ENCODE data around the gene GPX2.

GPX2 gene

DNA sequence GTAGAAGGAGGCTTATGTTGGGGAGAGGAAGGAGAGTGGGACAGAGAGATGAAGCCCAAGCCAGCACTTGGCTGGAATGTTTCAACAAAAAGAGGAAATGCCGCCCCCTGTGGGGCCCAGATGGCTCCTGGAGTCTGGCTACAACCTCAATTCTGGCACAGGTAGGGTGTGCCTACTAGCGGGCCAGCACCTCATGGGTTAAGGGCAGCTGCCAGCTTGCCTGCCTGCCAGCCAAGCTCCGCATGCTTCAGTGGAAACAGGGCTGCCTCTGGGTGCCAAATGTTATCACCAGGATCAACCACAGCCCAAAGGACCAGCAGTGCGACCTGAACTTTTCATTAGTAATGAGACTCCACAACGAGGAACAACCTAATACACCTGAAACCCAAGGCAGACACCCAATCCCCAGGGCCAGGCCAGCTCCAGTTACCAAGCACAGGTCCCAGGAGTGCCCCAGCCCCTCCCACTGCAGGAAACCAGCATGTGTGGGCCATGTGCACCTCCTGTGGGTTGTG, 18.3 kb upstream of the GPX2 start:
- DNase-seq (ENCODE audit: low read depth in 2 of 2) = no peak

DNA sequence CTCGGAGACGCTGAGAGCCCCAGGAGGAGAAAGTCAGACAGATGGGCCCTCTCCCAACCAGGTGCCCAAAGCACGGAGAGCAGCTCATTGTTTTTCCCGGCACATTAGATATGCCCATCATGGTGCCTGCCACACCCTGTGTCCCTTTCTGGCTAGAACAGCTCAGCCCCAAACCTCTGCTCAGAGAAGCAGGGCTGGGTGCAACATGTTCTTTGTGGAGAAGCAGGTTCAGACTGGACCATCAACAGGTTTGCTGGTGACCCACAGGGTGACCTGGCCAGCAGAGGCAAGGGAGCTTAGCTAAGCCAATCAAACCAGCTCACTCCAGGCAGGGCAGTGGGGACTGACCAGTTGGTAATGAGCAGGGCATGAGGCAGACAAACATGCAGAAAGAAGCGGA, 16.2 kb upstream of the GPX2 start:
- no peak for DNase-seq (ENCODE audit: low read depth in 2 of 2)

- no peak for DNase-seq (ENCODE audit: low read depth in 2 of 2)
These were observed 15.7 kb upstream of the GPX2 start for GRCh38 chr14:64958201-64958600.

- DNase-seq (ENCODE audit: low read depth in 2 of 2) = no peak
These were observed 14.3 kb upstream of the GPX2 start for GRCh38 chr14:64956697-64957406.

DNA sequence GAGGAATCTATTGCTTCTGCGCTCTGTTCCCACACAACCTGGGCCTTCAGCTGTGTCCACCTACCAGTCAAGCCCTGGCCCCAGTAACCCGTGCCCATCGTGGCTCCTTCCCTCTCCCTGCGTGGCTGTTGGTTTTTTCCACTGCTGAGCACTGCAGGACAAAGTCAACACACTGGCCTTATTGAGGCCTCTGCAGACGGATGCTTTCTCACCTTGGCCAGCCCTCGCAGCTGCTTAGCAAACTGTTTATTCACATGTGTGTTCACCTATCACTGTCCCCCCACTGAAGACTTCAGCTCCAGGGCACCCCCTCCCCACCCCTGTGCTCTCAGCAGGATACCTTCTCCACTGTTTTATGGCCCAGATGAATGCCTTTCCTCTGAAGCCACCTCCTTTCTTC, 12.8 kb upstream of the GPX2 start:
- no peak for DNase-seq (ENCODE audit: low read depth in 2 of 2)

GRCh38 chr14:64954491-64955240, 12.1 kb upstream of the GPX2 start:
- no peak for DNase-seq (ENCODE audit: low read depth in 2 of 2)

DNA sequence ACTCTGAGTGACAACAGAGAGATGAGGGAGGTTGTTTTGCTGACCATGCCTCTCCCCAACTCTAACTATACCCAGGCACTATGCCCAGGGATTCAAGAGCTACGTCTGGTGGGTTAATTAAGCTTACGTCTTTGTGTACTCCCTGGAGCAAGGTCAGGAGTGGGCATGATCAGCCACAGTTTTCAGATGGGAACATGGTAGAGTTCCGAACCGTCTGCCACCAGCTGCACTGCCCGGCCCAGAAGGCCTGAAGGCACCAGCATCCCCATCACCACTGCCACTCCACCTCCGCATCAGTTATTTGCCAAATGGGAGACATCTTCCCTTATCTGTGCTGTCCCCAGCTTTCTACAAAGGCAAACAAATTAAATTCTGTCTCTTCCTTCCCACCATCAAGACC, 11.1 kb upstream of the GPX2 start:
- DNase-seq (ENCODE audit: low read depth in 2 of 2) = no peak

- no peak for DNase-seq (ENCODE audit: low read depth in 2 of 2)
These were observed 10.7 kb upstream of the GPX2 start for GRCh38 chr14:64953310-64953654.

DNA sequence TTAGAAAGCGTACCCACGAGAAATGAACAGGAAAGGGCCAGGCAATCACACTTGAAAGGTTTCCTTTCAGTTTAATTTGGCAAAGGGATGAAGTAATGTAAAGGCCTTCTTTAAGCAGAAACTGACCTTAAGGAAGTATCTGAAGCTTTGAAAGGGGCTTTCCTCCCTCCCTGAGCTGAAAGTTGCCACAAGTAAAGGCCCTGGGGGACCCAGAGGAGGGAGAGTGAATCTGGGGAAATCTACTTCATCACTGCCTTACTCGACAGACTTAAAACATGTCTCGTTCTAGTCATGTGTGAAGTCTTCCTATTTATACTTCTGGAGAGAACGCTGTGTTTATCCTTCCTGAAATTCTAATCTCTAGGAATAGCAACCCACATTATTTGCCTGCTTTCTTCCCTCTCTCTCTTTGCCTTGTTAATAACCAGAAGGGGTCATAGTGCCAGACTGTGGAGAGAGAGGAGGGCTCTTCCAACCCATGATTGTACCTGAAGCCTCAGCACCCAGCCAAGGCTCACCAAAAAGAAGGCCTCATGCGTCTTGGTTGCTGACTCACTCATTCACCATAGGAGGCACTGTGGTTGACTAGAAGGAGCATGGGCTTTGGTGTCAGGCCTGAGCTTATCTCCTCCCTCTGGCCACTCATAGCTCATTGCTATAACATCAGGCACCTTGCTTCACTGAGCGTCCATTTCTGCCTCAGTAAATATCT, 10.2 kb upstream of the GPX2 start:
- no peak for DNase-seq (ENCODE audit: low read depth in 2 of 2)

DNA sequence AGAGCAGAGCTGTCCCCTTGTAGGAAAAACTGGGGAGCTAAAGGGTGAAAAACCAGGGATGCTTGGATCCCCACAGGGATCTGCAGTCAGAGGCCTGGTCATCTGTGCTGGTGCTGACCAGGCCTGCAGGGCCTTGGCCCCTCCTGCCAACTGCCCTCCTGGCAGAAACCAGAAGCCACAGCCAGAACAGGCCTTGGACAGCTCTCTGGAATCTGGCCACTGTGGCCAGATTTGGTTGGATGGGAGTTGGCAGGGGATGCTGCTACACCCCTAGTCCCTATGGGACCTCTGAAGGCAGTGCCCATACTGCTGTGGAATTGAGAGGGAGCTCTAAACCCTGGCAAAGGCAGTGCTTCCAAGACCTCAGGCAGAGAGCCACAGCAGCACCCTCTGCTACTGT, 9.2 kb upstream of the GPX2 start:
- no peak for DNase-seq (ENCODE audit: low read depth in 2 of 2)

- no peak for DNase-seq (ENCODE audit: low read depth in 2 of 2)
These were observed 8.7 kb upstream of the GPX2 start for GRCh38 chr14:64951291-64951690.

GRCh38 chr14:64950889-64951288, 8.3 kb upstream of the GPX2 start:
- no peak for DNase-seq (ENCODE audit: low read depth in 2 of 2)

DNA sequence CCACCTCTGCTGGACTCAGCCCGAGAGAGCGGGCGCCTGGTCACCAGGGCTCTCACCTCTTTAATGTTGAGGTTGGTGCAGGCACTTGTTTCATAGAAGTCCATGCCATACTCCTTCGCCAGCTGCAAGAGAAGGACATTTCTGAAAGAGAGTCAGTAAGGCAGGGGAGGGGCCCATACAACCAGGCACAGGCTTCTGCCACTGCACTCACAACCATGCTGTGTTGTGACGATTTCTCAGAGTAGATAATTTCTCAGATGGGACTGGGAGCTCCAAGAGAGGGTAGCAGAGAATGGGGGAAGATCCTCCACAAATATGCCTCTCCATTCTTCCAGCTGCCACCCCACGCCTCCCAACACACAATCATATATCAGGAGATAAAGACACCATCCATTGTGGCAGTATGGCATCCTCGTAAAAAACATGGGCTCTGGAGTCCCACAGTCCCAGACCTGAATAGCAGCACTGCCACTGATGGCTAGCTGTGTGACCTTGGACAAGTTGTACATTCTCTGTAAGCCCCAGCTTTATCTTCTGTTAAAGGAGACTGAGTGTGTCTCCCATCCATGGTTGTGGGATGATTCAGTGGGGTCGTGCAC, 6.2 kb upstream of the GPX2 start:
- DNase-seq (ENCODE audit: low read depth in 2 of 2) = no peak

DNA sequence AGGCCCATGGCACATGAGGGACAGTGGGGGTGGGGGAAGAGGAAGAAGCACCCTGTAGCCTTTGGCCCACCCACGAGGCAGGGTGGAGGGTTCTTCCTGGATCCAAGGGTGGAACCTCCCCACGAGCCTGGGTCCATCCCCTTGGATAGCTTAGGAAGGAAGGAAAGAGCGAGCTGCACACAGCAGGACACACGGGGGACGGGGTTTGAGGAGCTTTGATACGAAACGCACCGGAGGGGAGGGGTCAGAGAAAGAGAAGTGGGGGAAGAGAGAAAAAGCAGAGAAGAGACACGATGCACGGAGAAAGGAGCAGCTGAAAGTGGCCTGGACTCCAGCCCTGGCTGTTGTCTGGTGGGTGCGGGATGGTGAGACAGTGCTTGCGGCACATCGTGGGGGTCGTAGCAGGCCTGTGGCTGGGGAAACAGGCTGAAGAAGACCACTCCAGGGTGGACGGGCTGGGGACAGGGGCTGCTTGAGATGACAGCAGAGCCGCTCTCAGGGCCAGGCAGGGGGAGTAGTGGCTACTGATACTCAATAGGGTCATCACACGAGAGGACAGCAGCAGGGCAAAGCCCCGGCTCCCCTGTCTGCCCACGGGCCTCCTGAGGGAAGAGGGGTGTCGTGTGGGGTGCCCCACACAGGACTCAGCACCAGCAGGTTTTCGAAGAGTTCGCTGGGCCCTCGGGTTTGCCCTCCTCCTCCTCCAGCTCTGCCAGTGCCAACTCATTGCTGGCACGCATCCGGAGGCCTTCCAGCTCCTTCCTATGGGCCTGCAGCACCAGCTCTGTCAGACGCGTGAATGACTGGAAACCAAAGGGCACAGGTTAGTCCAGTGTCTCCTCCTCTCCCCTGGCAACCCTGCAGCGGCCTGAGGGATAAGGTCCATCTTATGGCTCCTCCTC, 5.4 kb upstream of the GPX2 start:
- DNase-seq (ENCODE audit: low read depth in 2 of 2) = no peak

- no peak for DNase-seq (ENCODE audit: low read depth in 2 of 2)
These were observed 3.9 kb upstream of the GPX2 start for GRCh38 chr14:64946310-64947045.

GRCh38 chr14:64945431-64946178, 3.1 kb upstream of the GPX2 start:
- no peak for DNase-seq (ENCODE audit: low read depth in 2 of 2)

GRCh38 chr14:64944861-64945260, 2.3 kb upstream of the GPX2 start:
- DNase-seq (ENCODE audit: low read depth in 2 of 2) = no peak

DNA sequence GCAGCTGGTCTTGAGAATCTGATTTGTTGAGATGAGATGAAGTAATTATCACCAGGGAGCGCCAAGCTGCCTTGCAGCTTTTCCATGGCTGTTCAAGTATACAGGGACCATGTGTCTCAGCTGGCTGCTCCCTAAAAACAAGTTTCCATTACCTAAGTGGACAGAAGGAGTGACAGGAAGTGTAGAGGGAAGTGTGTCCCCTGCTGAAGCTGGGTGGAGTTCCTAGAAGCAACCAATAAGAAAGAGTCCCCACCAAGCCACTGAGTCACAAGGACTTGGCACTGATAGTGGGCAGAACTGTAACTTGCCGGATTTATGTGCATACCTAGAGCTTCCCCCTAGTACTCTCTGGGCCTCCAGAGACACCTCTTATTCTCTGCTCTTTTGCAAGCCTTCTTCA, 1.5 kb upstream of the GPX2 start:
- DNase-seq (ENCODE audit: low read depth in 2 of 2) = no peak

DNA sequence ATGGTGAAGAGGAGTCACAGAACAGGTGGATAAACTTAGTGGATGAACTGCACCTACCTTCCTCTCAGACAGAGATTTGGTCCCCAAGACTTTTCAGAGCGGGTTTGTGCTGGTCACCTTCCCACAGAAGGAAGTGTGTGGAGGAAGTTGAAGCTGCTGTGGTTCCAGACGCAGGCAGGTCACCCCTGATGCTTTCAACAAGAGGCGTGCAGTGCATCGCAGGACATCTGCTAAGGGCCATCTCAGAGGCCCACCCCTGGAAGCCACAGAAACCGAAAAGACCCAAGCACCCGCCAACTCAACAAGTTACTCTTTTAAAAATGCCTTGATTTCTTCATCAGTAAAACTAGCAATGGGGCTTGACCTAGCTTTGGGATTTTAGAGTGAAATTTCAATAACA, 1.0 kb upstream of the GPX2 start:
- DNase-seq (ENCODE audit: low read depth in 2 of 2) = no peak

- DNase-seq (ENCODE audit: low read depth in 2 of 2) = no peak
These were observed 2.1 kb downstream of the GPX2 start for GRCh38 chr14:64940336-64940910.

Measured in stimulated activated CD4-positive, alpha-beta T cell treated with anti-CD3 and anti-CD28 coated beads, Interleukin-1b, Interleukin-23, amount 100 ng/mL, for 1 hour (primary cell).